ENCODE measurements around the gene RAI14. TPM values are rescaled to one million over a fixed set of nuclear protein-coding genes. Genes with fewer than 3 reads are reported as not detected.

RAI14 gene
- total RNA-seq, 1 experiment from 2014 or later, result 62.0 TPM

DNA sequence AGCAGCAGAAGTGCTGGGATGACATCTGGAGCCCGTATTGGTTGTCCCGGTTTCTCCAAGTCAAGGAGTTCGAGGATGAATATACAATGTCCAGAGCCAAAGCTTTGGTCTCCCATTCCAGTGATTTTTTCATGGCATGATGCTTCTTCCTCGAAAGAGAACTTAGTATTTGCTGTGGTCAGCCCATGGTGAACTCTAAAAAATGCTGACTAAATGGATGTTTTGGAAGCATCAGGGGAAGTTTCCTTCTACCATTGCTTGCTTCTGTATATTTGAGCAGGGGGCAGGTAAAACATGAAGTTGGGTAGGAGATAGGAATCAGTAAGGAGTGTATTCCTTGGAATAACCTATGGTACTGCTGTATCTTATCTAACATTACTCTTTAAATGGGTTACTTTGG, 191.4 kb downstream of the RAI14 start:
- H3K4me3 ChIP-seq (ENCODE audit: insufficient read depth, low read depth, low read length), result no peak overlapping the region
- H3K27me3 ChIP-seq (ENCODE audit: control insufficient read depth, insufficient read depth, low read length), result no peaks in the 10 kb centered on the region
- no peak for DNase-seq
- peaks cover under 1% of the 10 kb centered on the region; the same call in 1 of the 2 replicates for H3K36me3 ChIP-seq (replicated peaks; ENCODE audit: control insufficient read depth, insufficient read depth, low read length)

DNA sequence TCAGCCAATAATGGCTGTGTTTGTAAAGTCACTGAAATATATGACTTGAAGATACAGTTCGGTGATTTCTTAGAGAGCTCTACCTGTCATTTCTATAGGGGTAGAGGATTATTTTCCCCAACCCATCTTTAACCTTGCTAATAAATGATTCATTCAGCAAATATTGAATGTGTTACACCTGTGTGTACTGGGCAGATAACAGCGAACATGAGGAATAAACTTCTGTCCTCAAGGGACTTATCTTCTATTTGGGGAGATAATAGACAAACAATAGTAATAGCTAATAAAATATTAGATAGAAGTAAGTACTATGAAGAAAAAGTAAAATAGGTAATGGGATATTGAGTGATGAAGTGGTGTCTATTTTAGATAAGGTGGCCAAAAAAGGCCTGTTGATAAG, 192.1 kb downstream of the RAI14 start:
- no peaks in the 10 kb centered on the region for H3K27me3 ChIP-seq (ENCODE audit: control insufficient read depth, insufficient read depth, low read length)
- DNase-seq, result no peak
- no peak overlapping the region for H3K4me3 ChIP-seq (ENCODE audit: insufficient read depth, low read depth, low read length)
- H3K36me3 ChIP-seq (replicated peaks; ENCODE audit: control insufficient read depth, insufficient read depth, low read length), result no peaks in the 10 kb centered on the region; the same call in 1 of the 2 replicates

DNA sequence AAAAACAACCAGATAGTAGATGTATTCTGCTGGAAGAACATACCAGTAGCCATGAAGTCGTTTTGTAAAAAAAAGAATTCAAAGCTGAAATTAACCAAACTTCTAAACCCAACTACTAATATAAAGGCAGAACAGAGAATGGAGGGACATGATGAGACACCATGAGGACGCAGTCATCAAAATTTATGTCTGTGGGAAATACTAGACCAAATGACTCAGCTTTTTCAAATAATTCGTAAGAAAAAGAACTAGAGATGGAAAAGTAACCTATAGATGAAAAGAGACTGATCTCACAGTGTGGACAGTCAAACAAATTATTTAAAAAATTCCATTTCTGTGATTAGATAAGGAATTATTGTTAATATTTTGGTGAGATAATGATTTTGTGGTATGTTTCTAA, 193.1 kb downstream of the RAI14 start:
- DNase-seq, result no peak
- Histone ChIP-seq H3K4me3 (ENCODE audit: insufficient read depth, low read depth, low read length) (no peak overlapping the region), H3K36me3 (replicated peaks; ENCODE audit: control insufficient read depth, insufficient read depth, low read length) (no peaks in the 10 kb centered on the region; the same call in 1 of the 2 replicates), H3K27me3 (ENCODE audit: control insufficient read depth, insufficient read depth, low read length) (no peaks in the 10 kb centered on the region)

DNA sequence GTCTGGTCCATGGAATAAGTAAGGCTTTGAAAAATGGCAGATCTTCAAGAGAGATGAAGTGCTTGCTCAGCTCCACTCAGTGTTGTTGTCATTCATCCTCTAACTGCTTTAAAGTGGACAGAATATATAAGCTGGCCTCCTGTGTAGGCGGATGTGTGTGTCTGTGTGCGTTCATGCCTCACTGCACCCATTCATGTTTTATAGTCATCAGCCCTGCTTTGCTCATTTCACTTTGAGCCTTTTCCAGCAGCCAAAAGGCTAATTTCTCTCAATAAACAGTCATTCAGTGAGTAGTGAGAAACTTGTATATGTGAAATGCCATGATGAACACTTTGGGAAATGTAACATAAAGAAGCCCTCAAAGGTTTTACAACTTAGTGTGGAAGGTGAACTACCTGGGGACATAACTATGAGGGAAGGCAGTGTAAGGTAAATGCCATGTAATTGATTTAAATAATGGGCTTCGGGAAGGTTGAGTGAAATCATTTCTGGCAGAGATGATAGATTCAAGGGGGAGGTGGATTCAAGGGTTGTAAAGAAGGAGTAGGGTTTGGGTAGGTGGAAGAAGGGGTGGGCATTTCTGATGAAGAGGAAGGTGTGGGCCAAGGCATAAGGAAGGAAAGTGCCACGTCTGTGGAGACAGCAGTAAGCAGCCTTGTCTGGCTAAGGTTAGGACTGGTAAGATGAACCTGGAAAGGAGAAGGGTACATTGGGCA, 198.5 kb downstream of the RAI14 start:
- no peak for DNase-seq
- no peaks in the 10 kb centered on the region for H3K27me3 ChIP-seq (ENCODE audit: control insufficient read depth, insufficient read depth, low read length)
- no peak overlapping the region for H3K4me3 ChIP-seq (ENCODE audit: insufficient read depth, low read depth, low read length)
- no peaks in the 10 kb centered on the region; the same call in 1 of the 2 replicates for H3K36me3 ChIP-seq (replicated peaks; ENCODE audit: control insufficient read depth, insufficient read depth, low read length)

DNA sequence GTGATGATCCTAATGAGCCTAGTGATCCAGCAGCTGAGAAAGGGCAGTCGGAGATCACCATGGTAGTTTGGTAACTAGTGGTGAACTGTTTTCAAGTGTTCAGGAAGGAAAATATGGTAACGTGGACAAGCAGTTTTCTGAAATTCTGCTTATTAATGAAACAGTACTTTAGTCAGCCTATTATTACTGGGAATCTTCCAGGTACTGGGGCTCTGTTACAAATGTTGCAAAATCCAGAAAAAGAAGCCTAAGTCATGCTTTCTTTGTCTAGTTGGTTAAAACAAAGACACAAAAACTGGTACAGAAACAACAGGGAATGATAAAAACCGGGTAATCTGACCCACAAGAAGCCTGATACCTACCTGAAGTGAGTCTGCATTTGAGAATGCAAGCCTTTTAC, 201.0 kb downstream of the RAI14 start:
- no peaks in the 10 kb centered on the region for H3K36me3 ChIP-seq (replicated peaks; ENCODE audit: control insufficient read depth, insufficient read depth, low read length)
- DNase-seq, result no peak
- no peak overlapping the region for H3K4me3 ChIP-seq (ENCODE audit: insufficient read depth, low read depth, low read length)
- H3K27me3 ChIP-seq (ENCODE audit: control insufficient read depth, insufficient read depth, low read length), result no peaks in the 10 kb centered on the region

DNA sequence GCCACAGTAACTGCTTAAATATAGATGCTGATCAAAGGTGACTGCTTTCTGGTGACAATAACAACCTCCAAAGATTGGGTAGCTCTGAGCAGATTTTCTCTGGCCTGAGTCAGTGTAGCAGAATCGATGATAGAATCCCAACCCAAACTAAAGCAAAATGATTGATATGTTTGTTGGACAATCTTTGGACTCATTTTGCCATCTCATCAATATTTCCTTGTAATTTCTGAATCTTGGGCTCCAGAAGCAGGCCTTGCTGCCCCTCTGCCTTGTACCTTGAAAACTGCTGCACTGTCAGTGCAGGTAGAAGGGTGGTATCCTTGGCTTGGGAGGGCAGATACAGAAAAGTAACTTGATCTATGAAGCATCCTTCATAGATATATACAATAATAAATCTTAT, 201.8 kb downstream of the RAI14 start:
- Histone ChIP-seq H3K4me3 (ENCODE audit: insufficient read depth, low read depth, low read length) (no peak overlapping the region), H3K36me3 (replicated peaks; ENCODE audit: control insufficient read depth, insufficient read depth, low read length) (no peaks in the 10 kb centered on the region), H3K27me3 (ENCODE audit: control insufficient read depth, insufficient read depth, low read length) (no peaks in the 10 kb centered on the region)
- no peak for DNase-seq

DNA sequence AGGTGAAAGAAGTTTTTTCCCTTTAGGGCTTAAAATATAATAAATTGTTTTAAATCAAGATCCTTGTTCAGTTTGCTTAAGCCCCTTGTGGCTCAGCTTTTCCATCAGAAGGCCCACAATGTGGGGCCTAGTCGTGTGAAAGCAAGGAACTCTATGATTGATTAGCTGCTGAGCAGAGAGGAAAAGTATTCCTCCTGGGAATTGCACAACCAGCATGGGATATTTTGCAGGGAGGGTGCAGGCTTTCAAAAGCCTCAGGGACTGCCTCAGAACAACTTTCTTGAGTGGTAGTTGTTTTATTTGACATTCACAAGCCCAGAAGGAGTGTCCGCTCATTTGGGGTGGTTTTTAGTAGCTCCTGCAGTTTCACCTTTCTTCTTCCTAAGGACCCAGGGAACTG, 202.7 kb downstream of the RAI14 start:
- H3K4me3 ChIP-seq (ENCODE audit: insufficient read depth, low read depth, low read length), result no peak overlapping the region
- H3K27me3 ChIP-seq (ENCODE audit: control insufficient read depth, insufficient read depth, low read length), result no peaks in the 10 kb centered on the region
- DNase-seq, result no peak
- H3K36me3 ChIP-seq (replicated peaks; ENCODE audit: control insufficient read depth, insufficient read depth, low read length), result no peaks in the 10 kb centered on the region

DNA sequence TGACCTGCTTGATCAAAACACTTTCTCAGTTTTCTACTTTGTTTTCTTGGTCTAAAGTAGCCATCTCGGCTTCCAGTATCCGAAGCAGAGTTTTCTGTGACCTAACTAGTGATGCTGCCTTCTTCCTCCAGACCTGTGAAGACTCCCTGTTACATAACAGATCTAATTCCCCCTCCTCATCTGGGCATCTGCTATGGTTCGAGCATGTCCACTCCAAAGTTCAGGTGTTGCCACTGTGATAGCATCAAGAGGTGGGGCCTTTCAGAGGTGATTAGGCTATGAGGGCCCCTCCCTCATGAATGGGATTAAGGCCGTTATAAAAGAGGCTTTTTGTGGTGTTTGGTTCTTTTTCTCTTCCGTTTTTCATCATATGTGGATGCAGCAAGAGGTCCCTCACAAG, 203.1 kb downstream of the RAI14 start:
- H3K36me3 ChIP-seq (replicated peaks; ENCODE audit: control insufficient read depth, insufficient read depth, low read length), result no peaks in the 10 kb centered on the region

DNA sequence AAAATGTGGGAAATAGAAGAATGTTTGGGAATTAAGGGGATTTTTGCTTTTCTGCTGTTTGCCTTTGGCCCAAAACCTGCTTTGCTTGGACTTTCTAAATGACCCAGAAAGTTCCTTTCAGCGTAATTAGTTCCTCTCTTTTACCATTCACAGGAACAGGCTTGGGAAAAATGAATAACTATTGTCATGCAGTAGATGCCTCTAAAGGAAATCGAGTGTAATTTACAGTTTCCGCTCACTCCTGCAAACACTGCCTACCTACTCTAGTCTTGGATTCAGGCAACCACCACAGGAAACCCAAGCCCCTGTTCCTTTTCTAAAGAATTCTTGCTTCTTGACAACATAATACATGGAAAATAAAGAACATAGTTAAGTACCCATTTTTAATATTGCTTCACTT, 207.8 kb downstream of the RAI14 start:
- no peak overlapping the region for H3K4me3 ChIP-seq (ENCODE audit: insufficient read depth, low read depth, low read length)

More for the DNA sequence above, 203.1 kb downstream of the RAI14 start:
- no peak overlapping the region for H3K4me3 ChIP-seq (ENCODE audit: insufficient read depth, low read depth, low read length)
- no peak for DNase-seq
- H3K27me3 ChIP-seq (ENCODE audit: control insufficient read depth, insufficient read depth, low read length), result no peaks in the 10 kb centered on the region

DNA sequence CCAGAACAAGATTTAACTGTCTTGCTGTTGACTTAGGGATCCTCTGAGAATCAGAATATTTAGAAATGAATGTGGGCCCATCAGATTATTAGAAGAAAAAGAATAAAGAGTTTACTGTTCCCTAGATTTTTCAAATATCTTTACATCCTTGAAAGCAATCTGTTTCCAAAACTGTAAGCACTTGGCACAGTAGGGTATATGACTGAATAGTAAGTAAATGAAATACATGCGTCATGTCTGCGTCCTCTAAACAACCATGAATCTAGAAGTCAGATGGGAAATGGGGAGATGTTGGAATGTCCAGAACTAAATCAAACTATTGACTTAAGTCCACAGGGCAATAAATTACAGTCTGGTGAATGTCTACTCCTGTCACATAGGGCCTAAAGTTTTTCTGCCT, 209.0 kb downstream of the RAI14 start:
- Histone ChIP-seq H3K27me3 (ENCODE audit: control insufficient read depth, insufficient read depth, low read length) (no peaks in the 10 kb centered on the region), H3K4me3 (ENCODE audit: insufficient read depth, low read depth, low read length) (no peak overlapping the region), H3K36me3 (replicated peaks; ENCODE audit: control insufficient read depth, insufficient read depth, low read length) (no peaks in the 10 kb centered on the region)
- no peak for DNase-seq

More for the DNA sequence above, 207.8 kb downstream of the RAI14 start:
- Histone ChIP-seq H3K27me3 (ENCODE audit: control insufficient read depth, insufficient read depth, low read length) (no peaks in the 10 kb centered on the region), H3K36me3 (replicated peaks; ENCODE audit: control insufficient read depth, insufficient read depth, low read length) (no peaks in the 10 kb centered on the region)
- DNase-seq, result peak; percentile 15

DNA sequence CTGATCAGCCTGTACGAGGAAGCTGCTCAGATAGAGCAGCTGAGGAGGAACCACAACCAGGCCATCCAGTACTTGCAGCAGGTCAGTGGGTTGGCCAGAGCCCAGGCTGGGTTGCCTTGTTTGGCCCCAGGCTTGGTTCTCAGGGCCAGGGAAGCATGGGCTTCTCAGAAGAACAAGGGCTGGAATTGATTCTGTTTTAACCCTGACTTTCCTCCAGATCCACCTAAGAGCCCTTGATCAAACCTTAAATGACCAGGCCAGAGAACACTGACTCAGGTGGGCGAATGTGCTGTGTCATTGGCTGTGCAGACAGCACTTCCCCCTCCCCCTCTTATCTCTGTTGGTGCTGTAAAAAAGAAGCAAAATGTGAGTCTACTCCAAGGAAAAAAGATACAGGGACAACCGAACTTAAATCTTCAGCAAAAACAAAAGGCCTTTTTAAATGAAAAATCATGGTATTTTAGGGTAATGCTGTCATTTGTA, 210.9 kb downstream of the RAI14 start:
- Histone ChIP-seq H3K36me3 (replicated peaks; ENCODE audit: control insufficient read depth, insufficient read depth, low read length) (no peaks in the 10 kb centered on the region), H3K27me3 (ENCODE audit: control insufficient read depth, insufficient read depth, low read length) (no peaks in the 10 kb centered on the region), H3K4me3 (ENCODE audit: insufficient read depth, low read depth, low read length) (no peak overlapping the region)
- no peak for DNase-seq

DNA sequence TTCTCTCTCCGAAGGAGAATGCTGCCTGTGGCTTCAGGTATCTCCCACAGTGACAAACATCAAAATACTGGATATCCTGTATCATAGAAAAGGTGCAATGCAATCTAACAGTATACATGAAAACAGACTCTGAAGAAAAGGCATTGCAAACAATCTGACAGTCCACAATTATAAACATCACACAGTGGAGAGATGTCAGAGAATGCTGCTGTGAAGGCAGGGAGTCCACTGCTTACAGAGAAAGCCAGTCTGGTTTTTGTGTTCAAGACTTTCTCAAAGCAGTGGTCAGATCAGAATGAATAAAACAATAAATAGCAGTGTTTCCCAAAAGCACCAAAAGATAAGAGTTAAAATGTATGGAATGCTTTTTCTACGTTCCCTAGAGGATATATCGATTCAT, 211.5 kb downstream of the RAI14 start:
- Histone ChIP-seq H3K27me3 (ENCODE audit: control insufficient read depth, insufficient read depth, low read length) (no peaks in the 10 kb centered on the region), H3K36me3 (replicated peaks; ENCODE audit: control insufficient read depth, insufficient read depth, low read length) (no peaks in the 10 kb centered on the region)
- no peak for DNase-seq

DNA sequence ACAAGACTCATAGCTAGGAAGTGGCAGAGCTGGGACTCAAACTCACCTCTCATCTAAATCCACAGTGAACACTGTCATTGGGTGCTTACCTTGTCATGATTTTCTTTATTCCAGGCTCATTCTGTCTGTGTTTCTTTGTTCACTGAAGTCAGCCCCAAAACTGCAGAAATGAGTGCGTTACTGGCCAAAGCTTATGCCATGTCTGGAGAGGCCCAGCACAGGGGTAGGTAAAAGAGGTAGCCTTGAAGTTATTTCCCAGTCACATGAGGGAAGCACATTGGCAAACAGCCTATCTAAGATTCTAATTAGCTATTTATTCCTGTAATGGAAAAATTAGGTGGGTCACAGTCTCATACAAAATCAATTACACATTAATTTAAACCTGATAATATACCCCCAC, 212.7 kb downstream of the RAI14 start:
- H3K36me3 ChIP-seq (replicated peaks; ENCODE audit: control insufficient read depth, insufficient read depth, low read length), result no peaks in the 10 kb centered on the region
- H3K4me3 ChIP-seq (ENCODE audit: insufficient read depth, low read depth, low read length), result no peak overlapping the region
- H3K27me3 ChIP-seq (ENCODE audit: control insufficient read depth, insufficient read depth, low read length), result no peaks in the 10 kb centered on the region
- DNase-seq, result no peak

More for the DNA sequence above, 211.5 kb downstream of the RAI14 start:
- no peak overlapping the region for H3K4me3 ChIP-seq (ENCODE audit: insufficient read depth, low read depth, low read length)

DNA sequence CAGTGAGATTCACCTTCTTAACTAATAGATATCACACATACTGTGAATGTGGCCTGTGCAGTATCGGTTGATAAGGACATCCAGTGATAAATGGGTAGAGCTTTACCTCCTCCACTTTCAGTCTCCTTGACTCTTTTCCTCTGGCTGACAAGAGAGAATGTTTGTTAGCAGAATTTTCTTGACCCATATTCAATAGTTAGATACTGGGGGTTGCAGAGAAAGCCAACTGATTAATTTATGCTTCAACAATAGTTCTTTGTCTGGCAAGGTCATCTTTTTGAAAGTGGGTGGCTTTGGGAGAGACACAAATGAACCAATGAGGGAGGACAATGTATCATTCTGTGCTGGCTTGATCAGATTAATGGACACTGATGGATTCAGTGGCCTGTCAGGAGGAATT, 213.1 kb downstream of the RAI14 start:
- Histone ChIP-seq H3K36me3 (replicated peaks; ENCODE audit: control insufficient read depth, insufficient read depth, low read length) (no peaks in the 10 kb centered on the region), H3K4me3 (ENCODE audit: insufficient read depth, low read depth, low read length) (no peak overlapping the region), H3K27me3 (ENCODE audit: control insufficient read depth, insufficient read depth, low read length) (no peaks in the 10 kb centered on the region)
- DNase-seq, result no peak

DNA sequence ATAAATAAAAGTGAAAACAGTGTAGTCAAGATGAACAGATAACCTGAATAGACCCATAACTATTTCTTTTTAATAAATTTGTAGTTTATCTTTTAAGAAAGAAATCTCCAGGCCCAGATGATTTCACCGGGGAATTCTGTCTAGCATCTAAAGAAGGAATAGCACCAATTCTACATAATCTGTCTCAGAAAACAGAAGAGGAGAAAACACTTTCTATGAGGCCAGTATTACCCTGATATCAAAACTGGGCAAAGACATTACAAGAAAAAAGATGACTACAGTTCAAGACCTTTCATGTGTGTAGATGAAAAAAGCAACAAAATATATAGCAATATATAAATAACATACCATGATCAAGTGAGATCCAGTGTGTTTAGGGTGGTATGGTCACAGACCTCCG, 214.3 kb downstream of the RAI14 start:
- DNase-seq, result no peak
- Histone ChIP-seq H3K4me3 (ENCODE audit: insufficient read depth, low read depth, low read length) (no peak overlapping the region), H3K36me3 (replicated peaks; ENCODE audit: control insufficient read depth, insufficient read depth, low read length) (no peaks in the 10 kb centered on the region), H3K27me3 (ENCODE audit: control insufficient read depth, insufficient read depth, low read length) (no peaks in the 10 kb centered on the region)
